Fibroblast of skin of scalp (primary cell): ENCODE measurements around the gene UCP3.

Source experiments
- DNase-seq: peaks from one replicate; pipeline ENCODE4 v3.0.0-alpha.2; 2013

The UCP3 gene

DNA sequence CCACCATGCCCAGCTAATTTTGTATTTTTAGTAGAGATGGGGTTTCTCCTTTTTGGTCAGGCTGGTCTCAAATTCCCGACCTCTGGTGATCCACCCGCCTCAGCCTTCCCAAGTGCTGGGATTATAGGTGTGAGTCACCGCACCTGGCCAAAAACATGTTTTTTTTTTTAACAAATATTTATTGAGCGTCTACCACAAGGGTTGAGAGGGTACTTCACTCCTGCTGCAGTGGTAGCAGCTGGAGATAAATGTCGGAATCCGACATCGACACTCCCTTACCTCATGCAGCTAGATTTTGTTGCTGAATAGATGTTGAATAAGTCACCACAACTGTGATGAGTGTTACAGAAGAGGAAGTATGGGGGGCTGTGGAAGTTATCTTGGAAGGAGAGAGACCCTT is 57.1 kb downstream of the UCP3 start:
- DNase-seq, result no peak

DNA sequence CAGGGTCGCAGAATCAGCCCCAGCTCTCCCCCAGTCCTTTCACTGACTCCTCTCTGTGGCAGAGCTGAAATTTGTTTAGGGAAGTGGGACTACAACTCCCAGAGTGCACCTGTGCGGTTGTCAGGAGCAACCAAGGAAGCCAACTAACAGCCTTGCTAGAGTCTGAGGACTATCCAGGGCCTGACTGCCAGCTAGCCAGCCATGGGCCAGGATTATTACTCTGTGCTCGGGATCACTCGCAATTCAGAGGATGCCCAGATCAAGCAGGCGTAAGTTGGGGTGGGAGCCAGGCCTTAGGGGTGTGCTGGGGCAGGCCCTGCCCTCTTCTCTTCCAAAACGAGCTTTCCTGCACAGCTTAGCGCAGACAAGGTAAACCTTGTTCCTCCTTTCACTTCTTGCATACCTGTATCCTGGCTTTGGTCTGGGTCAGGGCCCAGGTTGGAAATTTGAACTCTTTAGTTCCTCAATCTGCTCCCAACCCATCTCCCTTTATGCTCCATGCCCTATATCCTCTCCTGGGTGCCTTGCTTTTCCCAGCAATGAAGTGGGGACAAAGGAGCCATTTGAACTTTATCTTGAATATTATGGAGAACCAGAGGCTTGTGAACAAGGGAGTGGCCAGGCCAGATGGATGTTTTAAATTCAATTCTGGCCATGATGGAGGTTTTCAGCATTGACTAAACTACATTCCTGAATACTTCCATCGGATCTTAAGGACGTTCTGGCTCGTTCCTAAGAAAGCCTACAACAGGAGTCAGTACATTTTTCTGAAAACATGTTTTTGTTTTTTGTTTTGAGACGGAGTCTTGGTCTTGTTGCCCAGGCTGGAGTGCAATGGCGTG is 57.8 kb downstream of the UCP3 start, which contains the start of gene DNAJB13:
DNAJB13 (plus strand) TSS at position 158 of the 842 bp plus-strand sequence; CDS start at position 202, 44 bp downstream.
- DNase-seq, result peak; percentile 38
